Ishikawa (cell line): ENCODE results near the gene ZNF287.

Experiments used
- CEBPB ChIP-seq: IDR thresholded peaks from 2 replicates; pipeline ENCODE4 v1.6.1; 2012
- CREB1 ChIP-seq: IDR thresholded peaks from 2 replicates; pipeline ENCODE4 v1.6.1; 2012; ENCODE audit warnings: low read depth
- EGR1 ChIP-seq: IDR thresholded peaks from 2 replicates; pipeline ENCODE4 v1.6.1; 2012
- EP300 ChIP-seq: IDR thresholded peaks from 2 replicates; pipeline ENCODE4 v1.6.1; 2012; ENCODE audit warnings: borderline replicate concordance
- FOXM1 ChIP-seq: IDR thresholded peaks from 2 replicates; pipeline ENCODE4 v1.6.1; 2012; ENCODE audit warnings: low read depth, borderline replicate concordance
- MAX ChIP-seq: IDR thresholded peaks from 2 replicates; pipeline ENCODE4 v1.6.1; 2012
- NFIC ChIP-seq: IDR thresholded peaks from 2 replicates; pipeline ENCODE4 v1.6.1; 2012
- RAD21 ChIP-seq: IDR thresholded peaks from 2 replicates; pipeline ENCODE4 v1.6.1; 2012; ENCODE audit warnings: low read depth
- REST ChIP-seq: IDR thresholded peaks from 2 replicates; pipeline ENCODE4 v1.6.1; 2012; ENCODE audit warnings: low read depth, mild to moderate bottlenecking
- TAF1 ChIP-seq: IDR thresholded peaks from 2 replicates; pipeline ENCODE4 v1.6.1; 2012; ENCODE audit warnings: low read depth, mild to moderate bottlenecking
- TCF12 ChIP-seq: IDR thresholded peaks from 2 replicates; pipeline ENCODE4 v1.6.1; 2012; ENCODE audit warnings: low read depth
- TEAD4 ChIP-seq: IDR thresholded peaks from 2 replicates; pipeline ENCODE4 v1.6.1; 2012
- USF1 ChIP-seq: IDR thresholded peaks from 2 replicates; pipeline ENCODE4 v1.6.1; 2012
- YY1 ChIP-seq: IDR thresholded peaks from 2 replicates; pipeline ENCODE4 v1.6.1; 2012; ENCODE audit warnings: low read depth
- ZBTB7A ChIP-seq: IDR thresholded peaks from 2 replicates; pipeline ENCODE4 v1.6.1; 2012; ENCODE audit warnings: low read depth

The ZNF287 gene

GRCh38 chr17:16569358-16569712 is 331 bp upstream of the ZNF287 start:
- TF ChIP-seq EP300 = no peak
- TF ChIP-seq FOXM1 = no peak
- no peak for TF ChIP-seq USF1
- TF ChIP-seq RAD21 = no peak
- no peak for TF ChIP-seq ZBTB7A
- no peak for TF ChIP-seq TCF12

GRCh38 chr17:16552637-16553045 is 16.4 kb downstream of the ZNF287 start:
- TF ChIP-seq FOXM1 (no peak), REST (no peak), CREB1 (no peak), ZBTB7A (no peak), YY1 (no peak), MAX (no peak), CEBPB (no peak), RAD21 (no peak), EGR1 (no peak), NFIC (no peak), USF1 (no peak), TCF12 (no peak)

- TF ChIP-seq TCF12 (no peak), CREB1 (no peak), USF1 (no peak), MAX (no peak), YY1 (no peak)
These were observed 16.9 kb downstream of the ZNF287 start for GRCh38 chr17:16551878-16552636.

- TF ChIP-seq TAF1 = no peak
- TF ChIP-seq TCF12 = no peak
- no peak for TF ChIP-seq RAD21
- no peak for TF ChIP-seq REST
- TF ChIP-seq USF1 = no peak
- TF ChIP-seq EGR1 = no peak
- no peak for TF ChIP-seq CREB1
- TF ChIP-seq MAX = no peak
- TF ChIP-seq EP300 = no peak
- TF ChIP-seq FOXM1 = no peak
- no peak for TF ChIP-seq NFIC
These were observed 31.9 kb downstream of the ZNF287 start for GRCh38 chr17:16537130-16537458.

- TF ChIP-seq CREB1 (no peak), EGR1 (no peak), NFIC (no peak), TEAD4 (no peak), REST (no peak), ZBTB7A (no peak), RAD21 (no peak), MAX (no peak)
These were observed 34.8 kb downstream of the ZNF287 start for GRCh38 chr17:16534236-16534635.
